GM19455 (cell line): Measurements from ENCODE around the gene ARHGDIG.
"Not testable (repeated sequence)": the region's sequence is repeated elsewhere in the genome, so short reads cannot be mapped to it uniquely, and the experiment has no call there.

Experiments used
- ATAC-seq: cut with Tn5 transposase; IDR thresholded peaks from one replicate; pipeline ENCODE4 v1.9.1; 2021; ENCODE audit not compliant: unreplicated experiment

Gene ARHGDIG

DNA sequence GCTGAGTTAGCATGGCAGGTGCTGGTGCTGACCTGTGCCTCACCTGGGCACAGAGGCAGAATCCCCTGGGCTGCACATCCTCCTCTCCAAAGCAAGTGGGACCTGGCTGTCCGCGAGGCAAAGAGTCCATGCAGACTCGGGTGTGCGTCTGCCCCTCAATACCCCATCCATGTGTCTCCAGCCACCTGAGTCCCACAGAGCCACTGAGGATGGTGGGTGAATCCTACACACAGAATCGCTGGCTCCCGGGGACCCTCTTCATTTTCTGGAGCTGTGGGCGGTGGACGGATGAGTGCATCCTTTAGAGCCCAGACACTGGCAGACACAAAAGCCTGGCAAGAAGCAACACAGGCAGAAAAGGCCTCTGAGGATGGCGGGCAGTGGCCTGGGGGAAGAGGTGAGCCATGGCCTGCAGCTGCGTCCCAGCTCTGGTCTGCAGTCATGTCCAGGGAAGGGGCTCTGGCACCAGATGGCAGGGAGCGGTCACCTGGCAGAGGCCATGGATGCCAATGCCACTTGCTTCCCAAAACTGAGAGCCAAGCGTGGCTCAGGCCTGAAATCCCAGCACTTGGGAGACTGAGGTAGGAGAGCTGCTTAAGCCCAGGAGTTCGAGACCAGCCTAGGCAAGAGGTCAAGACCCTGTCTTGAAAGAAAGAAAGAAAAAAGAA lies 42.2 kb downstream of the ARHGDIG start:
- ATAC-seq = no peak

DNA sequence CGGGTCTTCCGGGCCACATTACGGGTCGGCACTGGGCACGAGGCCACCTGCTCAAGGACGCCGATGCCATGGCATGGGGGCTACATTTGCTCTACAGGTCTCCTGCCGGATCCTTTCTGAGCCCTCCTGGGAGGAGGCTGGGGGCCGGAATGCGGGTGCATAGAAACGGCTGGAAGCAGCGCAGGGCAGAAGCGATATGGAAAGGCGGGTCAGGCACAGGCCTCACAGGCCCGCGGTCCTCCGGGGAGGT lies 43.7 kb downstream of the ARHGDIG start:
- ATAC-seq = no peak

DNA sequence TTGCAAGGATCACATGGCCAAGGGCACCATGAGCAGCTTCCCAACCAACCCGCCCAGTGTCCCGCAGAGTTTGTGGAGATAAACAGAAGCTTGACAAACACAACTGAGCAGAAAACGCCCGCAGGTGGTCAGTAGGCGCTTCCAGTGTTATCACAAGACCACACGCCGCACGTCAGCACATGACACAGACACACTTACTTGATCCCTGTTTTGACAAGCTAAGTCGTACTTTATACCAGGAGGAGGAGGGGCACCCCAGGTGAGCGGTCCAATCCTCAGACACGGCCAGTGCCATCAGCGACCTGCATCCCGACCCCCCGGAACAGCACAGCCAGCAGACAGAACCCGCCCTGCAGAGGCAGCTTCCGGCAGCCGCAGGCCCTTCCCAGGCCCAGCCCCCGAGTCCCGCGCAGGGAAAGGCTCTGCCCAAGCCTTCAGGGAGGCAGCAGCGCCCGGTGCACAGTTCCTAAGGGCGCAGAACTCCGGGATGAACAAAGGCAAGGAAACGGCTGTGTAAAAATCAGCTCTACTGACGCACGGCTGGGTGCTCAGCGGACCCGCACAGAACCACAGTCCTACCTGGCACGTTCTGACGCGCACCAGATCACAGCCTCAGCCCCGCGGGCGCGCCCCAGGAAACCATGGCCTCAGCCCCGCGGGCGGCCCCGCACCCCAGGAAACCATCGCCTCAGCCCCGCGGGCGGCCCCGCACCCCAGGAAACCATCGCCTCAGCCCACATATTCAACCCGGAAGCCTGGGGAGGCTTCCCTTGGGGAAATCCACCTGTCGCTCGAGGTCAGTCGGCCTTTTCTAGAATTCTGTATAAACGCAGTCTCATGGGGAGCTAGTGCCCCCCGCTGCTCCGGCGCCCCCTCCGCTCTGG lies 44.3 kb downstream of the ARHGDIG start:
- no peak for ATAC-seq

DNA sequence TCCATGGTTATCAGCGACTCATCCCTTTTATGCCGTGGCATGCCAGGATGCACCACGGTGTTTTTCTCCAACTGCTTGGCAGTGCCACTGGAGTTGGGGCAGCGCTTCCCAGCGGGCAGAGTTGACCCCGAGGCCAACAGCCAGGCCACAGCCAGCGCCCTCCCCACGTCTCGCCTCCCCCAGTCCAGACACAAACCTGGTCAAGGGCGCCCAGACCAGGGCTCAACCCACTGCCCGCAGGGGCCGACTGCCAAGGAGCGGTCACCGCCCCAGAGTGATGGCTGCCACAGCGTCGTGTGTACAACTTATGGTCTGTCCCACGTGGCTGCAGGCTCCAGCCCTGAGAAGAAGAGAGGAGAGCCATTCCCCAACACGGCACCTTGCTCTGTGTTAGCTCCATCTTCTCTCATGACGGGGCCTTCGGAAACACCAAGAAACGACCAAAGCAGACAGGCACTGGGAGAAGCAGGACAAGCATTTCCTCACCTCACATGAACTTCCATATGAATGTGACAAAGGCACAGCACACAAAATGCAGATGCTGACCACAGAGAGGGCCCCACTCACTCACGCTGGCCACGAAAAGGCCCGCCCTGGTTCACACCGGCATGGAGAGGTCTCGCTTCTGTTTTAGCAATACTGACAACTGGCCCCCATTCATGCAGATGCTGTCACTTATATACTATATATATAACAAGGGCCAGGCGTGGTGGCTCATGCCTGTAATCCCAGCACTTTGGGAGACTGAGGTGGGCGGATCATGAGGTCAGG lies 45.2 kb downstream of the ARHGDIG start:
- ATAC-seq = no peak

DNA sequence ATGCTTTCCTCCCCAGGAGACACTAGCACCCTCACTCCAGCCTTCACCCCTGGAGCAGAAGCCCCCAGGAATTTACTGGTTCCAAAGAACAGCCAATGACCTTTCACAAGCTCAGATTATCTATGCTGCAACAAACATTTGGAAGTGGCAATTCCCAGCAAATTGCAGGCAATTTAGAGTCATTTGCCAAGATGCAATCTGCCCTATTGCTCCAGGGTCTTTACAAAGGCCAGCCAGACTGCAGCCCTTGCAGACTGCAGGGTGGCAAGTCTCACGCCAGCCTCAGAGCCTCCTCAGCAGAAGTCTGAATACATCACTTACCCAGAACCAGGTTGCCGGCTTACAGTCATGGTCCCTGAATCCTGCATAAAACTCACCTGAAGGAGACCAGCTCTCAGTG lies 50.4 kb downstream of the ARHGDIG start:
- no peak for ATAC-seq

DNA sequence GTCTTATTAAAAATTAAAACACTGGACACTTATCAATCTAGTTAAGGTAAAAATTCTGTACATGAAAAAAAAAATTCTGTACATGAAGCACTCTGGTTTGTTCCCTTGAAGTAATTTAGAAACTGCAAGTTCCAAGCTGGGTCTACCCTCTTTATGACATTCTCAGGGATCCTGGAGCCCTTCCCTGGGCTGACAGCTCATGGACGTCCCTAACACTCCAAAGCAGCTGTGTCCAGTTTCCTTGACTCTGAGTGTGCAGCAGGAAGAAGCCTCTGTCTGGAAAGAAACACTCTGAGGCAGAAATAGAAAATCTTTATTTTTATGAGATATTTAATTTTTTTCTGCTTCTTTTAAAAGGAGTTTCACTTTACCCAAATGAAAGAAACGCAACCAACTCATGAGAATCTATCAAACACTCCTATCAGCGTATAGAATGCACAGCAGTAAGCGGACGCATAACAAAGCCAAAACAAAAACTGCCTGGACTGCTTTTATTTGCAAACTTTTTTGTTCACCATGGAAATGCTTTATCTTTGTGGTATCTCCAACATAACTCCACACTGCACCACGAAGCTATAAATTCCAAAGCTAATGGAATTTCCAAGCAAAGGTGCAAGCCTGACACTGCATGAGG lies 50.9 kb downstream of the ARHGDIG start:
- not testable (repeated sequence) for ATAC-seq
